Sigmoid colon (tissue), 7 donors: ENCODE results near the gene PIP5KL1. TPM values are rescaled to one million over a fixed set of nuclear protein-coding genes. Genes with fewer than 3 reads are reported as not detected.

ENCODE experiments used
- DNase-seq: peaks from one replicate; pipeline ENCODE4 v3.0.0-alpha.2; 2019
- H3K27ac ChIP-seq, 4 donors: fragments of 200-600 bp; sonication (generic); one replicate each; pipeline ENCODE4 v1.5.1; 2016 to 2019; ENCODE audit warnings: mild to moderate bottlenecking in 1 of 4
- H3K27me3 ChIP-seq, 3 donors: fragments of 200-600 bp; sonication (generic); one replicate each; pipeline ENCODE4 v1.5.1; 2019; ENCODE audit warnings: mild to moderate bottlenecking in 1 of 3
- H3K36me3 ChIP-seq, 4 donors: fragments of 200-600 bp; sonication (generic); one replicate each; pipeline ENCODE4 v1.5.1; 2016 to 2019
- H3K4me1 ChIP-seq, 4 donors: fragments of 200-600 bp; sonication (generic); one replicate each; pipeline ENCODE4 v1.5.1; 2017 to 2019
- H3K4me3 ChIP-seq, 4 donors: fragments of 200-600 bp; sonication (generic); one replicate each; pipeline ENCODE4 v1.5.1; 2017 to 2019; ENCODE audit warnings: mild to moderate bottlenecking in 2 of 4, moderate library complexity in 1 of 4
- H3K9me3 ChIP-seq, 4 donors: fragments of 200-600 bp in 3 of 4; sonication (generic) in 3 of 4; one replicate each; pipeline versions ENCODE4 v1.5.1 to v1.6.1; 2013 to 2019
- CTCF ChIP-seq, 4 experiments: fragments of 450-650 bp in 3 of 4; fragments of 200-600 bp in 1 of 4; IDR thresholded peaks; one replicate each; pipeline ENCODE4 v1.5.1; 2016 to 2019; ENCODE audit warnings: antibody characterized with exemption in 4 of 4, mild to moderate bottlenecking in 3 of 4, moderate library complexity in 2 of 4
- EP300 ChIP-seq, 4 donors: sonication (generic); formaldehyde crosslinking; IDR thresholded peaks; one replicate each; pipeline ENCODE4 v1.6.1; 2017; ENCODE audit warnings: antibody characterized with exemption in 4 of 4
- POLR2A ChIP-seq, 2 donors: fragments of 450-650 bp; IDR thresholded peaks; one replicate each; pipeline ENCODE4 v1.6.1; 2016; ENCODE audit warnings: antibody characterized with exemption in 2 of 2, mild to moderate bottlenecking in 2 of 2, moderate library complexity in 2 of 2
- POLR2AphosphoS5 ChIP-seq, 4 donors: sonication (generic); formaldehyde crosslinking; IDR thresholded peaks; one replicate each; pipeline ENCODE4 v1.6.1; 2017; ENCODE audit warnings: antibody characterized with exemption in 4 of 4
- WGBS, 2 donors: extraction: QIAGEN DNeasy Blood & Tissue Kit; methylation state at CpG; one replicate each; pipeline ENCODE4 v1.1.7; 2013; 5-methylcytosine and 5-hydroxymethylcytosine counted together
- intact Hi-C: fragments of 100-400 bp; cut with DNase I; formaldehyde crosslinking; loops from one replicate; pipeline ENCODE4 v1.15.1; 2023
- polyA plus RNA-seq, 3 donors: library from polyadenylated mRNA; stranded (reverse); fragments of 200-250 nt; gene quantifications; one replicate each; pipeline ENCODE4 v1.2.3, GENCODE V29; 2013
- total RNA-seq, 4 donors: library from RNA; depleted of rRNA; stranded (reverse); fragments of >200 nt; gene quantifications; one replicate each; pipeline ENCODE4 v1.1.0, GENCODE V29; 2016
- donor health status: healthy with polysubstance abuse.
- donor health status: Bipolar disorder and iron deficiency.
- donor health status: healthy.

Gene PIP5KL1
- total and polyA plus RNA-seq, 7 donors: 0.16 to 4.2 (median 2.1) TPM; not detected in 1

GRCh38 chr9:127963041-127963358 lies 32.4 kb upstream of the PIP5KL1 start:
- peak overlapping the region in 2 of 4 donors; percentile 7 to 23 for H3K4me3 ChIP-seq
- H3K9me3 ChIP-seq: no peaks in the 10 kb centered on the region
- H3K4me1 ChIP-seq: peaks cover 0 to 89% (median 83%) of the 10 kb centered on the region in 4 donors
- intact Hi-C loops: no loop called here
- DNase-seq: no peak
- no peaks in the 10 kb centered on the region for H3K36me3 ChIP-seq
- H3K27ac ChIP-seq: peak overlapping the region; percentile 94 to 99 (median 96)
- TF ChIP-seq POLR2A (IDR thresholded peaks at IDR 0.05) (no peak), POLR2AphosphoS5 (IDR thresholded peaks at IDR 0.05) (no peak), CTCF (IDR thresholded peaks at IDR 0.05) (no peak), EP300 (IDR thresholded peaks at IDR 0.05) (no peak)
- H3K27me3 ChIP-seq: no peaks in the 10 kb centered on the region
- WGBS, 2 donors: 69 to 77% methylated on average over 3 of the region's 3 CpGs

GRCh38 chr9:127962278-127962677 lies 31.7 kb upstream of the PIP5KL1 start:
- no peaks in the 10 kb centered on the region for H3K27me3 ChIP-seq
- peaks cover 0 to 82% (median 75%) of the 10 kb centered on the region in 4 donors for H3K4me1 ChIP-seq
- no peaks in the 10 kb centered on the region for H3K36me3 ChIP-seq
- no peak for TF ChIP-seq CTCF (IDR thresholded peaks at IDR 0.05)
- no peak for TF ChIP-seq EP300 (IDR thresholded peaks at IDR 0.05)
- TF ChIP-seq POLR2AphosphoS5 (IDR thresholded peaks at IDR 0.05): no peak
- TF ChIP-seq POLR2A (IDR thresholded peaks at IDR 0.05): no peak
- peak overlapping the region; percentile 94 to 99 (median 96) for H3K27ac ChIP-seq
- no peak for DNase-seq
- H3K9me3 ChIP-seq: no peaks in the 10 kb centered on the region
- 58 to 64% methylated on average over 3 of the region's 3 CpGs for WGBS, 2 donors
- no peak overlapping the region for H3K4me3 ChIP-seq
- intact Hi-C loops: no loop called here

GRCh38 chr9:127961613-127962155 lies 31.1 kb upstream of the PIP5KL1 start:
- H3K27me3 ChIP-seq: no peaks in the 10 kb centered on the region
- 93 to 97% methylated on average over 13 of the region's 13 CpGs for WGBS, 2 donors
- no peak for DNase-seq
- no peaks in the 10 kb centered on the region for H3K9me3 ChIP-seq
- peaks cover 0 to 76% (median 69%) of the 10 kb centered on the region in 4 donors for H3K4me1 ChIP-seq
- H3K27ac ChIP-seq: peak overlapping the region; percentile 94 to 99 (median 96)
- intact Hi-C loops: no loop called here
- TF ChIP-seq EP300 (IDR thresholded peaks at IDR 0.05) (no peak), CTCF (IDR thresholded peaks at IDR 0.05) (no peak), POLR2AphosphoS5 (IDR thresholded peaks at IDR 0.05) (no peak), POLR2A (IDR thresholded peaks at IDR 0.05) (no peak)
- H3K4me3 ChIP-seq: no peak overlapping the region
- no peaks in the 10 kb centered on the region for H3K36me3 ChIP-seq

GRCh38 chr9:127961155-127961490 lies 30.5 kb upstream of the PIP5KL1 start:
- H3K4me1 ChIP-seq: peaks cover 0 to 72% (median 65%) of the 10 kb centered on the region in 4 donors
- WGBS, 2 donors: 86 to 92% methylated on average over 2 of the region's 2 CpGs
- peak overlapping the region; percentile 94 to 99 (median 96) for H3K27ac ChIP-seq

More at GRCh38 chr9:127961155-127961490, 30.5 kb upstream of the PIP5KL1 start:
- intact Hi-C loops: no loop called here
- H3K9me3 ChIP-seq: no peaks in the 10 kb centered on the region
- DNase-seq: no peak
- no peaks in the 10 kb centered on the region for H3K36me3 ChIP-seq
- H3K4me3 ChIP-seq: no peak overlapping the region
- TF ChIP-seq CTCF (IDR thresholded peaks at IDR 0.05): no peak
- H3K27me3 ChIP-seq: no peaks in the 10 kb centered on the region
